ENCODE data around the gene NDUFAB1.
A peak's percentile ranks its signal among the peaks of the same experiment; 100 is the strongest.
"Not testable (repeated sequence)": the region's sequence is repeated elsewhere in the genome, so short reads cannot be mapped to it uniquely, and the experiment has no call there.

The NDUFAB1 gene

GRCh38 chr16:23583271-23583670, 12.8 kb downstream of the NDUFAB1 start:
- DNase-seq, result not testable (repeated sequence)

- DNase-seq, result no peak
Measured at GRCh38 chr16:23581764-23582163, 14.4 kb downstream of the NDUFAB1 start.

GRCh38 chr16:23580391-23580790, 15.7 kb downstream of the NDUFAB1 start:
- DNase-seq, result no peak

- DNase-seq, result no peak
Measured at GRCh38 chr16:23579371-23579770, 16.7 kb downstream of the NDUFAB1 start.

DNA sequence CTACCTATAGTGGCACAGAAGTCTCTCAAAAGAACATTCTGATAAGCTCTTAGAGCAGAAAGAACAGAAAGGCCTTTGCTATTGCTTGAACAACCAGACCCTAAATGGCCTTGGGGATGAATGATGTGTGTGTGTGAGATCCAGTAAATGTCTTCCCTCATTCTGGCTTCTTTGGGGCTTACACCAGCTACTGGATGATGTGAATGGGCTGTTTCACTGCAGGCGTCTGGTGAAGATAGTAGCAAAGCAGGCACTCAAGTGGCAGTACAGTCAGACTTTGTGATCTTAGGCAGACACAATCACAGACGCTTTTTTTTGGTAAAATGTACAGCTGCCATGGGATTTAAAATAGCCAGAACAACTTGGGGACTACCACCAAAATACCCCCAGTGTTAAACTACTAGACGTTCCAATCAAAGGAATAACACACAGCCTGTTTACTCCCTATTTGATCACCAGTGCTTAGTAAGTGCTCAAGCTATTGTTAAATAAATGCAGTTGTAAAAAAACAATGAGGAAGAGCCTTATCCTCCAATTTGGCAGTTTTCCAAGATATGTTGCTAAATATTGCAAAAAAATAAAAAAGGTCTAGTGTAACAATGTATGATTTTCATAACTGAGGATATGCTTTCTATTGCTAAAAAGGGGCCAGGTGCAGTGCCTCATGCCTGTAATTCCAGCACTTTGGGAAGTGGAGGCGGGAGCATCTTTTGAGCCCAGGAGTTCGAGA, 17.9 kb downstream of the NDUFAB1 start:
- DNase-seq, result no peak

GRCh38 chr16:23577493-23577892, 18.6 kb downstream of the NDUFAB1 start:
- DNase-seq, result no peak

- no peak for DNase-seq
Measured at GRCh38 chr16:23575834-23576233, 20.3 kb downstream of the NDUFAB1 start.

DNA sequence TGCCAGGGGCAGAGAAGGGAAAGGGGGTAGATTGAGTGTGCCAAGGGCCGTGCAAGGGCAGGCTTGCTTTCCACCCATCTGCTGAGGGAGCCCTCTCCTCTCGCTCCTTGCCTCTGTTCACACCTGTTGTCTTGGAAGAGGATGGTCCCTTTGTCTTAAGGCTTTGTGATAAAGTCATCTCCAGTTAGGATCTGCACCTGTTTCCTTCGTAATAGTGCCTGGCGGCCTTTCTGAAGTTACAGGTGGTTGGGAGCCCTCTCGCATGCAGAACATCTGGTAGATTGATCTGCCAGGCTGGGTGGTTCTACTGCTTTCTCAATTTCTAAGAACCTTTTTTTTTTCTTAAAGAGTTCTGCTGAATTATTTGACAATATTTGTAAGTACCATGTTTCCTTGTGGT, 22.3 kb downstream of the NDUFAB1 start:
- no peak for DNase-seq

DNA sequence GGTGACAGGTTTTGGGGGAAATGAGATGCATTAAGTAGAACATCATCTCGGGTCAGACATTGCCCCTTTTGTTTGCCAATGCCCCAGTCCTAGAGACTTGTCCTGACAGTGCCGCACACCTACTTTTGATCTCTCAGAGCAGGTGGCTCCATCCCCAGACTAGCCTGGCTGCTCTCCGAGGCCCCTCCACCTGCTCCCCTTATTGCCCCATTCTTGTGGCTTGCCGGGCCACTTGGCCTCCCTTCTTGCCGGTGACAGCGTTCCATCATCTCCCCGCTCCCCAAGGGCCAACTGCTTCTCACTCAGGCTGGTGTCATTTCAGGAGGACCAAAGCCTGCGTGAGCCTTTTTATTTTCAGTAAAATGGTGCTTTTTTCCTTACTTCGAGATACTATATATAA, 23.7 kb downstream of the NDUFAB1 start:
- no peak for DNase-seq

DNA sequence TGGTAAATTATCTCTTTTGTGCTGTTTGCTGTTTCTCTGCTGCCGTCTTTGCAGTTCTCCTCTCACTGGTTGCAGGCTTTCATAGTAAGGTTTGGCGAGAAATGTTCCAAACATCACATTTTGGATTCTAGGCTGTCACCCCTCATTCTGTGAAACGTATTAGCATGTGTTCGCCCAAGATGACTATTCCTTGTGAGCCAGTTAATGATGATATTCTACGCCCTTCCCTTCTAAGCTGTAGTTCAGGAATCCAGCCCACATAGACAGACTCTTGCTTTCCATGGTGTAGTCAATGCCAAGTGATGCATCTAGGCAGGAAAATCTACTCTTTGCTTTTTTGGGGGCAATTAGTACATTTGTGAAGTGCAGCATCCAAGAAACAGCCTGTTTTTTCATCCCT, 24.2 kb downstream of the NDUFAB1 start:
- DNase-seq, result no peak

DNA sequence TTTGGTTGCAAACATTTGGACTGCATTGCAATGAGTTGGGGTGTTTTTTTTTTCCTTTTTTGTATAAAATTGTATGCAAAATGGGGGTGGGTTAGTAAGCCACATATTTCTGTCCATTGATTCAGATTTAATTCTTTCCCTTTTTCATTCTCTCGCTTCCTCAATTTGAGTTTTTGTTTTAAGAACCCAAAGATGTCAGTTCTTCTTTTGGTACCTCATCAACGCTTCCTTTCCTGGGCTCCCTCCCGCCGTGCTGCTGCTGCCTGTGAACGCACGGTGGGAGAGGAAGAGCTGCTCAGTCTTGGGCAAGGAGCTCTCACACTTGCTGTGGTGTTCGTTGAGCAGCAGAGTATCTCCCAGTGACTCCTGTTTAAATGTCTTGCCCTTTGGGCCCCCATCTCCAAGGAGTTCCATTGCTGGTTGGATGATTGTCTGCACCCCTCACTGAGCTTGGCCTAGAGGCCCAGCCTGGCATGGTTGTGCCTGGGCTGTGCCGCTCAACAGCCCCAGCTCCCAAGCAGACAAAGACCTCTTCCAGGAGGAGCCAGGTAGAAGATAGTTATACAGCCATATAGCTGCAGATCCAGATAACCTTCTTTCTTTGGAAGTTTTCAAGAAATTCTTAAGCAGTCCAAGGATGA, 25.0 kb downstream of the NDUFAB1 start:
- DNase-seq, result no peak

DNA sequence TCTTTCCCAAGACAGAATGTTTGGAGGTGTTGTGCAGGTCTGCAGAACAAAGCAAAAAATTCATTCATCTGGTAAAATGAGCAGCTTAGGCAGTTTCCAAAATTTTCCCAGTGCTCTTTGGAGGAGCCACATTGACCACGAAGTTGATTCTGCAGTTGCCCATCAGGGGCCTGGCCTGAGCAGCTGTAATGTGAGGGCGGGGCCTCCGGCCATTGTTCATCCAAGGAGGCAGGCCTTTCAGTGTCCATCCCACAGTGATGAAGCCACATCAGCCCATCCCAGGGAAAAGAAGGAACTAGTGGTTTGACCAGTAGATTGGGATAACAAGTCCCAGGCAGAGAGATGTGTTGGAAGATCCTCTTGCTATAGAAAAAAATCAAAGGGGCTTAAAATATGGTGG, 28.5 kb downstream of the NDUFAB1 start:
- no peak for DNase-seq

GRCh38 chr16:23566724-23567123, 29.4 kb downstream of the NDUFAB1 start:
- no peak for DNase-seq

GRCh38 chr16:23564575-23565363, 31.3 kb downstream of the NDUFAB1 start:
- DNase-seq, result no peak

DNA sequence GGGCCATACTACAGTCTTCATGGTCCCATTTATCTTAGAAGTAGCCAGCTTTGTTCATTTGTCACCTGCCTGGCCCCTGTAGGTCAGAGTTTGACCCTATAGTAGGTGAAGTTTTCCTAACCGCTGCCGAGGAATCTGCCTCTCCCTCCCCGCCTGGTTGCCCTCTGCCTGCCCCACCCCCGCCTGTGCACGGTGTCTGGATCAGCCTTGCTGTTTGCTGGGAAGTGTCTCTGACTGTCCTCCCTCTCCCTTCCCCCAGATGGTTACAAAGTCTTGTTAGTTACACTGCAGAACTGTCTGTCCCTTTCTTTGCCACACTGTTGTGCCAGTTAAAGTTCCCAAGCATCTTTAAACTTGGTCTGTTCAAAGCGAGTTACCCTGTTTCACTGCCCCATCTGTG, 32.9 kb downstream of the NDUFAB1 start:
- no peak for DNase-seq

DNA sequence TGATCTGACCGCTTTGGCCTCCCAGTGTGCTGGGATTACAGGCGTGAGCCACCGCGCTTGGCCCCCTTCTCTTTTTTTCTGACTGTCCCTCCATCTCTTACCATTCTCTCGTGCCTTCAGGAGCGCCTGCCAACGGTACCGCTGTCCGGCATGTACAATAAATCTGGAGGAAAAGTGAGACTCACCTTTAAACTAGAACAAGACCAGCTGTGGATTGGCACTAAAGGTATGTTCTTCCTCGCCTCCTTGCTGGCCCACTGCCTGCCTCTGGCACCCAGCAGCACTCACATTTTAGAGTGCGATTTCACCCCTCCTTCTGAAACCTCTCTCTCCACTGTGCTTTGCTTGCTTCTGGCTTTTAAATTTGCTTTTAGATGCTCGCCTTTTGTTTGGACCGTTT, 33.6 kb downstream of the NDUFAB1 start:
- DNase-seq, result no peak

GRCh38 chr16:23561586-23561985, 34.5 kb downstream of the NDUFAB1 start:
- no peak for DNase-seq

DNA sequence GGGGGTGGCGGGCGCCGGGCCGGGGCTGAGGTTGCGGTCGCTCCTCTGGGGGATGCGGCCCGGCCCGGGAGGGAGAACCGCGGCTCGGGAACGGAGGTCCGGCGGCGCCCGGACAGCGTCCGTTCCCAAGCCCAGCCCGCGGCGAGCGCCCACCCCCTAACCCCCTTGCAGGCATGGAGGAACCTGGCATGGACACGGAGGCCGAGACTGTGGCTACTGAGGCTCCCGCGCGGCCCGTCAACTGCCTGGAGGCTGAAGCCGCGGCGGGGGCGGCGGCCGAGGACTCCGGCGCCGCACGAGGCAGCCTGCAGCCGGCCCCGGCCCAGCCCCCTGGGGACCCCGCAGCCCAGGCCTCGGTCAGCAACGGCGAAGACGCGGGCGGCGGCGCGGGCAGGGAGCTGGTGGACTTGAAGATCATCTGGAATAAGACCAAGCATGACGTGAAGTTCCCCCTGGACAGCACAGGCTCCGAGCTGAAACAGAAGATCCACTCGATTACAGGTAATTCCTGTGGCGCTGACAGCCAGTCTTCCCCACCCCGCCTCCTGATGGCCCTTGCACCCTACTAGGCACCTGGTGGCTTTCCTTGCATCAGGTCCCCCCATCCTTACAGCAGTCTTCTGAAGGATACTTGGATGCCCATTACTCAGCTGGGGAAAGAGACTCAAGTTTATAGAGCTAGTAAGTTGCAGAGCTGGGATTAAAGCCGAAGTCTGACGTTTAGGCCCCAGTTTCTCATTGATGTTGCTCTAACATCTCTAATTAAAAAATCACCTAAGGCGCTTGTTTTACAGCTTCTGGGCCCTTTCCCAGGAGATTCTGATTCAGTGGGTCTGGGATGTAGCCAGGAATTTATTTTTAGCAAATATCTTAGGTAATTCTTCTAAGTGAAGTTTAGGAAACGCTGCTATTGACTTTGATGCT, 38.1 kb downstream of the NDUFAB1 start:
- no peak for DNase-seq

DNA sequence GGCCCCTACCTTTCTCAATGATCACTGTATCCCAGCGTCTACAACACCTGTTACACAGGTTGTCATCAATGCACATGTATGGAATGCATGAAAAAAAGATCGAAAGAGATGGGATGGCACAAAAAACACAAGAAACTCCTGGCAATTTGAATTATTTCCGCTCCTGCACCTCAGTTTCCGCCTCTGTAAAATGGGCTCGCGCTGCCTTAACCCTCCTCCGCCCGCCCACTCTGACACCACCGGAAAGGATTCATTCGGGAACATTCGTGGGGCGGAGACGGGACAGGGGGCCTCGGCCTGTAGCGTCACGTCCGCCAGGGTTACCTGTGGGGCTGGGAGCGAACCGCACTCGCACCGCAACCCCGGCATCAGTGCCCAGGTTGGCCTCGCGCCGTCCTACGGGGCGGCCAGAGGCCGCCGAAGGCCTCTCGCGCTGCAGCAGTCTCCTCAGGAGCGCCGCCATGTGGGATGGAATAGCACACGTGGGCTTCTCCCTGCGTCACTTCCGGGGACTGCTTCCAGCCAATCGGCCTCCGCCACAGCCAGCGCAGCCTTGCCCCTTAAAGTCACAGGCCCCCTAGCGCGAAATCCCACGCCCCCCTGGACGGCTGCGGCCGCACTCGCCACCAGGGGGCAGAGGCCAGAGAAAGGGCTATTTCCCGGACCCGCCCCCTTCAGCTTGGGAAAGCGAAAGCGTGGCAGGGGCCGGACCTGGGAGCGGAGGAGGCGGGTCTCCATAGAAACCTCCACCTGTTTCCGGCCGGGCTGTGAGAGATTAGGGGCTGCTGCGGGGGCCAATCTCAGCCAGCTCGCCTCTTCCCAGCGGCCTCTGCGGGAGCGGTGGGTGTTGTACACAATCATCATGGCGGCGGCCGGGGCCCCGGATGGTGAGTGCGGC, 39.0 kb downstream of the NDUFAB1 start, which contains the start of the genes EARS2 and UBFD1:
TSS of gene EARS2 (minus strand) at position 470 of the 898 bp plus-strand sequence. CDS start at position 463, 7 bp downstream.
TSS of gene UBFD1 (plus strand) at position 847 of the 898 bp plus-strand sequence. CDS start at position 863, 16 bp downstream.
- DNase-seq, result peak; percentile 84 to 97 (median 90)

GRCh38 chr16:23554536-23554935, 41.6 kb downstream of the NDUFAB1 start:
- DNase-seq, result no peak

- DNase-seq, result no peak
Measured at GRCh38 chr16:23552161-23552560, 44.0 kb downstream of the NDUFAB1 start.
